Measurements from ENCODE around the gene PPP1R10.

The PPP1R10 gene

GRCh38 chr6:30657454-30657853 lies 40.4 kb upstream of the PPP1R10 start:
- no peaks in the 10 kb centered on the region for H4K20me1 ChIP-seq (ENCODE audit: low read depth, low read length)
- no peaks in the 10 kb centered on the region for H3K27me3 ChIP-seq (ENCODE audit: low read length)
- H3K9me2 ChIP-seq (replicated peaks; ENCODE audit: insufficient read depth, low read length), result no peaks in the 10 kb centered on the region
- H3K79me2 ChIP-seq (ENCODE audit: insufficient read depth, low read length), result no peaks in the 10 kb centered on the region
- peaks cover 12% of the 10 kb centered on the region for H3F3A ChIP-seq (ENCODE audit: insufficient read depth)
- TF ChIP-seq, protein P1, sequence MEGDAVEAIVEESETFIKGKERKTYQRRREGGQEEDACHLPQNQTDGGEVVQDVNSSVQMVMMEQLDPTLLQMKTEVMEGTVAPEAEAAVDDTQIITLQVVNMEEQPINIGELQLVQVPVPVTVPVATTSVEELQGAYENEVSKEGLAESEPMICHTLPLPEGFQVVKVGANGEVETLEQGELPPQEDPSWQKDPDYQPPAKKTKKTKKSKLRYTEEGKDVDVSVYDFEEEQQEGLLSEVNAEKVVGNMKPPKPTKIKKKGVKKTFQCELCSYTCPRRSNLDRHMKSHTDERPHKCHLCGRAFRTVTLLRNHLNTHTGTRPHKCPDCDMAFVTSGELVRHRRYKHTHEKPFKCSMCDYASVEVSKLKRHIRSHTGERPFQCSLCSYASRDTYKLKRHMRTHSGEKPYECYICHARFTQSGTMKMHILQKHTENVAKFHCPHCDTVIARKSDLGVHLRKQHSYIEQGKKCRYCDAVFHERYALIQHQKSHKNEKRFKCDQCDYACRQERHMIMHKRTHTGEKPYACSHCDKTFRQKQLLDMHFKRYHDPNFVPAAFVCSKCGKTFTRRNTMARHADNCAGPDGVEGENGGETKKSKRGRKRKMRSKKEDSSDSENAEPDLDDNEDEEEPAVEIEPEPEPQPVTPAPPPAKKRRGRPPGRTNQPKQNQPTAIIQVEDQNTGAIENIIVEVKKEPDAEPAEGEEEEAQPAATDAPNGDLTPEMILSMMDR (IDR thresholded peaks at IDR 0.05; ENCODE audit: insufficient read depth, low read length, poor library complexity, severe bottlenecking), result no peak
- no peak for TF ChIP-seq EZH2phosphoT487 (conservative IDR thresholded peaks at IDR 0.05; ENCODE audit: low read length)
- peaks cover 19% of the 10 kb centered on the region; the same call in 1 of the 2 replicates for H3K36me3 ChIP-seq (ENCODE audit: low read length)
- no peak overlapping the region for H3K4me2 ChIP-seq (ENCODE audit: low read depth, low read length, poor library complexity, severe bottlenecking)
- H3K9me3 ChIP-seq (ENCODE audit: insufficient read depth, low read length), result no peaks in the 10 kb centered on the region
- H2AFZ ChIP-seq (ENCODE audit: low read depth, low read length, severe bottlenecking), result no peak overlapping the region
- no peak overlapping the region for H3K4me3 ChIP-seq (ENCODE audit: insufficient read depth, low read length, poor library complexity, severe bottlenecking)
- no peak overlapping the region for H3K9ac ChIP-seq (ENCODE audit: low read length)
- no peak overlapping the region for H3K27ac ChIP-seq (ENCODE audit: low read depth, low read length)

- H3K79me2 ChIP-seq (ENCODE audit: insufficient read depth, low read length), result no peaks in the 10 kb centered on the region
- H2AFZ ChIP-seq (ENCODE audit: low read depth, low read length, severe bottlenecking), result no peak overlapping the region
- H3K9me3 ChIP-seq (ENCODE audit: insufficient read depth, low read length), result no peaks in the 10 kb centered on the region
- no peak overlapping the region for H3K4me3 ChIP-seq (ENCODE audit: insufficient read depth, low read length, poor library complexity, severe bottlenecking)
- H3K9me2 ChIP-seq (replicated peaks; ENCODE audit: insufficient read depth, low read length), result no peaks in the 10 kb centered on the region
- peaks cover 16% of the 10 kb centered on the region for H3F3A ChIP-seq (ENCODE audit: insufficient read depth)
- no peaks in the 10 kb centered on the region for H3K27me3 ChIP-seq (ENCODE audit: low read length)
- no peak overlapping the region for H3K4me2 ChIP-seq (ENCODE audit: low read depth, low read length, poor library complexity, severe bottlenecking)
- peaks cover 13% of the 10 kb centered on the region; the same call in 1 of the 2 replicates for H3K36me3 ChIP-seq (ENCODE audit: low read length)
- no peaks in the 10 kb centered on the region for H4K20me1 ChIP-seq (ENCODE audit: low read depth, low read length)
- TF ChIP-seq EZH2phosphoT487 (conservative IDR thresholded peaks at IDR 0.05; ENCODE audit: low read length), result no peak
- TF ChIP-seq, protein P1 (IDR thresholded peaks at IDR 0.05; ENCODE audit: insufficient read depth, low read length, poor library complexity, severe bottlenecking), result no peak
- no peak overlapping the region for H3K27ac ChIP-seq (ENCODE audit: low read depth, low read length)
- no peak overlapping the region for H3K9ac ChIP-seq (ENCODE audit: low read length)
Observed at GRCh38 chr6:30656513-30656912, 39.5 kb upstream of the PPP1R10 start.

GRCh38 chr6:30655743-30656094 lies 38.7 kb upstream of the PPP1R10 start:
- no peaks in the 10 kb centered on the region for H3K79me2 ChIP-seq (ENCODE audit: insufficient read depth, low read length)
- no peaks in the 10 kb centered on the region for H3K9me3 ChIP-seq (ENCODE audit: insufficient read depth, low read length)
- H2AFZ ChIP-seq (ENCODE audit: low read depth, low read length, severe bottlenecking), result no peak overlapping the region
- no peak overlapping the region for H3K27ac ChIP-seq (ENCODE audit: low read depth, low read length)
- H3K4me3 ChIP-seq (ENCODE audit: insufficient read depth, low read length, poor library complexity, severe bottlenecking), result no peak overlapping the region
- no peak overlapping the region for H3K4me2 ChIP-seq (ENCODE audit: low read depth, low read length, poor library complexity, severe bottlenecking)
- no peaks in the 10 kb centered on the region for H3K9me2 ChIP-seq (replicated peaks; ENCODE audit: insufficient read depth, low read length)
- no peak overlapping the region for H3K9ac ChIP-seq (ENCODE audit: low read length)
- no peaks in the 10 kb centered on the region for H3K27me3 ChIP-seq (ENCODE audit: low read length)
- peaks cover 10% of the 10 kb centered on the region; the same call in 1 of the 2 replicates for H3K36me3 ChIP-seq (ENCODE audit: low read length)
- TF ChIP-seq, protein P1 (IDR thresholded peaks at IDR 0.05; ENCODE audit: insufficient read depth, low read length, poor library complexity, severe bottlenecking), result no peak
- TF ChIP-seq EZH2phosphoT487 (conservative IDR thresholded peaks at IDR 0.05; ENCODE audit: low read length), result no peak
- H4K20me1 ChIP-seq (ENCODE audit: low read depth, low read length), result no peaks in the 10 kb centered on the region
- H3F3A ChIP-seq (ENCODE audit: insufficient read depth), result peaks cover 19% of the 10 kb centered on the region
